GM13976 (cell line): Measurements from ENCODE around the gene ARF1.
A peak's percentile ranks its signal among the peaks of the same experiment; 100 is the strongest.

Source experiments
- DNase-seq: peaks from one replicate; pipeline ENCODE4 v3.0.0; 2012; ENCODE audit warnings: low spot score
- in situ Hi-C: fragments of 300-500 bp; cut with MboI; formaldehyde crosslinking; loops from one replicate; pipeline ENCODE4 v1.12.0; 2022; ENCODE audit warnings: low sequenced_read_pairs, mixed read lengths, inconsistent platforms; ENCODE audit not compliant: unreplicated experiment
- TF ChIP-seq, protein P1 (sequence below): IDR thresholded peaks from 2 replicates; pipeline ENCODE4 v1.5.1; 2012; ENCODE audit warnings: borderline replicate concordance, mild to moderate bottlenecking; ENCODE audit not compliant: insufficient read depth; ENCODE audit errors: extremely low read depth, missing control alignments, control extremely low read depth

The ARF1 gene

GRCh38 chr1:228048659-228049298 is 33.7 kb upstream of the ARF1 start:
- in situ Hi-C loops, result no loop called here
- DNase-seq, result no peak
- TF ChIP-seq, protein P1, sequence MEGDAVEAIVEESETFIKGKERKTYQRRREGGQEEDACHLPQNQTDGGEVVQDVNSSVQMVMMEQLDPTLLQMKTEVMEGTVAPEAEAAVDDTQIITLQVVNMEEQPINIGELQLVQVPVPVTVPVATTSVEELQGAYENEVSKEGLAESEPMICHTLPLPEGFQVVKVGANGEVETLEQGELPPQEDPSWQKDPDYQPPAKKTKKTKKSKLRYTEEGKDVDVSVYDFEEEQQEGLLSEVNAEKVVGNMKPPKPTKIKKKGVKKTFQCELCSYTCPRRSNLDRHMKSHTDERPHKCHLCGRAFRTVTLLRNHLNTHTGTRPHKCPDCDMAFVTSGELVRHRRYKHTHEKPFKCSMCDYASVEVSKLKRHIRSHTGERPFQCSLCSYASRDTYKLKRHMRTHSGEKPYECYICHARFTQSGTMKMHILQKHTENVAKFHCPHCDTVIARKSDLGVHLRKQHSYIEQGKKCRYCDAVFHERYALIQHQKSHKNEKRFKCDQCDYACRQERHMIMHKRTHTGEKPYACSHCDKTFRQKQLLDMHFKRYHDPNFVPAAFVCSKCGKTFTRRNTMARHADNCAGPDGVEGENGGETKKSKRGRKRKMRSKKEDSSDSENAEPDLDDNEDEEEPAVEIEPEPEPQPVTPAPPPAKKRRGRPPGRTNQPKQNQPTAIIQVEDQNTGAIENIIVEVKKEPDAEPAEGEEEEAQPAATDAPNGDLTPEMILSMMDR, result no peak

DNA sequence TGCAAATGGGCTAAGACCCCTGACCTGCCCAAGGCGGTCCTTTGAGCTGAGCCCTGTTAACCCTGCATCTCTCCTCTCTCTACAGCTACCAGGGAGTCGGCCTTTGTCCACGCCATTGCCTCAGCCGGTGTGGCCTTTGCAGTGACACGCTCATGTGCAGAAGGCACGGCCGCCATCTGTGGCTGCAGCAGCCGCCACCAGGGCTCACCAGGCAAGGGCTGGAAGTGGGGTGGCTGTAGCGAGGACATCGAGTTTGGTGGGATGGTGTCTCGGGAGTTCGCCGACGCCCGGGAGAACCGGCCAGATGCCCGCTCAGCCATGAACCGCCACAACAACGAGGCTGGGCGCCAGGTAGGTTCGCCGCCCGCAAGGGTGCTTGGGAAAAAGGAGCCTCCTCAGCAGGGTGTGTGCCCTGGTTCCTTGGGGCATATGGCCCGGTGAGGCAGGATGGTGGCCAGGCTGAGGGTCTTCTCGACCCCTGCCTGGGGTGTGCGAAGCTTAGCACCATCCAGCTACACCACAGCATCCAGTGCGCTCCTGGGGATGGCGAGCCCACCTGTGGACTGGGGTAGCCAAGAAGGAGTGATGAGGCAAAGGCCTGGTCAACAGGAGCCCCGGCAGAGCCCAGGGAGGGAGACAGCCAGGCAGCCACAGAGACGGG is 31.8 kb upstream of the ARF1 start:
- TF ChIP-seq, protein P1, result no peak
- no peak for DNase-seq

DNA sequence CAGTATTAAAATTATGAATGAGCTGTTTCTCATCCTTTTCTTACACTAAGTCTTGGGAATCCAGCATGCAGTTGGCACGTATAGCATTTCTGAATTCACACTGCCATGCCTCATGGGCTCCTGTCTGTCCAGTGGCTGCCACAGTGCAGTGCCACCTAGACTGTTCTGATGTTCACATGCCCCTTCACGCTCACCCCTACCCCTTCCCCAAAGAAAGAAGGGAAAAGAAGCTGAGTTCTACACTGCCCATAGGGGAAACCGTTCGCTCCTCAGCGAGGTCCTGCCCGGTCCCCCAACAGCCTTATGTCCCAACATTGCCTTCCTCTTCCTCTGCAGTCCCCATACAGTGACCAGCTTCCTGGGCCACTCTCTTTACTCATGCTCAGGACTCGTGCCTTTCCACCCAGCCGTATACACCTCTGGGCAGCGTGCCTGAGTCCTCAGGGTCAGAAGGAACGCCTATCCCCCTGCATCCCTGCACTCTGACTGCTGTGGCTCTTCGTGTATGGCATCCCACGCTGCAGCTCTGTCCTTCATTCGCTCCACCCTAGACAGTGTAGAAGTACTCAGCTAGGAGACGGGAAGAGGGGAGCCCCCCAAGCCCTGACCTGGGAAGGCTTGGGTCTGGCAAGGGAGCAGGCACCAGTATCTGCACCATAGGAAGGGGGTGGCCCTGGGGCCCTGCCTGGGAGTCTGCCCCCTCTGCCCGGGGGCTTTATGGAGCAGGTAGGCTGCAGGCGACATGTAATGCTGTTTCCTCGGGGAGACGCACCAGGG is 24.1 kb upstream of the ARF1 start:
- TF ChIP-seq, protein P1, result no peak
- DNase-seq, result no peak
- in situ Hi-C loops, result no loop called here

More for the DNA sequence above, 31.8 kb upstream of the ARF1 start:
- in situ Hi-C loops, result no loop called here

GRCh38 chr1:228058949-228059633 is 23.4 kb upstream of the ARF1 start:
- TF ChIP-seq, protein P1, result no peak
- no peak for DNase-seq

DNA sequence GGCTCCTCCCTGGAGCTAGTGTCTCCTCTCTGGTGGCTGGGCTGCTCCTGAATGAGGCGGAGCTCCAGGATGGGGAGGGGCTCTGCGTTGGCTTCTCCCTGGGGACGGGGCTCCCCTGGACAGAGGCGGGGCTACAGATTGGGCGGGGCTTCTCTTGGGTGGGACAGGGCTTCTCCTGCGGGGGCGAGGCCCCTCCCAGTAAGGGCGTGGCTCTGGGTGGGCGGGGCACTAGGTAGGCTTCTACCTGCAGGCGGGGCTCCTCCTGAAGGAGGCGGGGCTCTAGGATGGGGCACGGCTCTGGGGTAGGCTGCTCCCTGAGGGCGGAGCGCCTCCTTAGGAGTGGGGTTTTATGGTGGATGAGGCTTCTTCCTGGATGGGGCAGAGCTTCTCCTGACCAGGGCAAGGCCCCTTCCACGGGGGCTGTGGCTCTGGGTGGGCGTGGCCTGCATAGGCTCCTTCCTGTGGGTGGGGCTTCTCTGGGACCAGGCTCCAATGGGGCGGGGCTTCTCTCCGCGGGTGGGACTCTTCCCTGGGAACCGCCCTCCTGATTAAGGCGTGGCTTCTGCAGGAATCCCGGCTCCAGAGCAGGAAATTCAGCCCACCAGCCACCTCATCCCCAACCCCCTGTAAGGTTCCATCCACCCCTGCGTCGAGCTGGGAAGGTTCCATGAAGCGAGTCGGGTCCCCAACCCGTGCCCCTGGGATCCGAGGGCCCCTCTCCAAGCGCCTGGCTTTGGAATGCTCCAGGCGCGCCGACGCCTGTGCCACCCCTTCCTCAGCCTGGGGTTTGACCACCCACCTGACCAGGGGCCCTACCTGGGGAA is 22.7 kb upstream of the ARF1 start:
- peak; percentile 70 for DNase-seq
- TF ChIP-seq, protein P1, result no peak
- in situ Hi-C loops, result no loop called here

More at GRCh38 chr1:228058949-228059633, 23.4 kb upstream of the ARF1 start:
- in situ Hi-C loops, result no loop called here

GRCh38 chr1:228060458-228061190 is 21.9 kb upstream of the ARF1 start:
- in situ Hi-C loops, result no loop called here
- peak; percentile 37 for DNase-seq
- TF ChIP-seq, protein P1, result no peak
